GM12878 (cell line): ENCODE data around the gene TPBGL.

Experiments
- CEBPB ChIP-seq, 2 experiments: fragments of 150-350 bp in 1 of 2; IDR thresholded peaks; 2 replicates each; pipeline ENCODE4 v1.6.1; 2012 to 2014; ENCODE audit warnings: low read depth in 2 of 2, low read length in 2 of 2, borderline replicate concordance in 1 of 2, inconsistent platforms in 1 of 2
- CTCF ChIP-seq, 3 experiments: IDR thresholded peaks in 2 of 3; conservative IDR thresholded peaks in 1 of 3; 2 replicates each; pipeline ENCODE4 v1.5.1; 2011; ENCODE audit warnings: low read depth in 3 of 3, low read length in 3 of 3, mild to moderate bottlenecking in 3 of 3, control low read depth in 2 of 3, moderate library complexity in 2 of 3, inconsistent platforms in 1 of 3, mixed read lengths in 1 of 3; ENCODE audit not compliant: control insufficient read depth in 2 of 3, insufficient read depth in 1 of 3; ENCODE audit errors: extremely low read depth in 1 of 3
- EZH2 ChIP-seq: IDR thresholded peaks from 2 replicates; pipeline ENCODE4 v1.6.1; 2012; ENCODE audit warnings: low read depth, mild to moderate bottlenecking, control low read depth, inconsistent platforms, low read length, borderline replicate concordance; ENCODE audit not compliant: control insufficient read depth
- IKZF1 ChIP-seq: fragments of 450-650 bp; conservative IDR thresholded peaks from 2 replicates; pipeline ENCODE4 v1.6.1; 2017; ENCODE audit warnings: antibody characterized with exemption, mild to moderate bottlenecking
- NFYA ChIP-seq: IDR thresholded peaks from 2 replicates; pipeline ENCODE4 v1.6.1; 2011; ENCODE audit warnings: low read depth, mild to moderate bottlenecking, low read length, improper control_type of control experiment, borderline replicate concordance
- POLR2A ChIP-seq: IDR thresholded peaks from 2 replicates; pipeline ENCODE4 v1.6.1; 2011; ENCODE audit warnings: low read depth, mild to moderate bottlenecking, low read length
- RAD21 ChIP-seq: IDR thresholded peaks from 2 replicates; pipeline ENCODE4 v1.6.1; 2011; ENCODE audit warnings: mild to moderate bottlenecking, low read depth, low read length, moderate library complexity; ENCODE audit not compliant: insufficient read depth
- RFX5 ChIP-seq: IDR thresholded peaks from 2 replicates; pipeline ENCODE4 v1.6.1; 2011; ENCODE audit warnings: low read depth, low read length, improper control_type of control experiment
- TCF12 ChIP-seq: IDR thresholded peaks from 2 replicates; pipeline ENCODE4 v1.6.1; 2011; ENCODE audit warnings: low read depth, mild to moderate bottlenecking, low read length
- ZNF384 ChIP-seq: IDR thresholded peaks from 2 replicates; pipeline ENCODE4 v1.6.1; 2012; ENCODE audit warnings: low read depth, mild to moderate bottlenecking, low read length, improper control_type of control experiment, borderline replicate concordance

GRCh38 chr11:75277991-75278790, 37.6 kb downstream of the TPBGL start:
- no peak for TF ChIP-seq CEBPB (IDR thresholded peaks at IDR 0.05; ENCODE audit: borderline replicate concordance in 1 of 2, low read depth in 2 of 2, low read length in 2 of 2)
- TF ChIP-seq POLR2A = no peak
- no peak for TF ChIP-seq RFX5
- TF ChIP-seq TCF12 = no peak
- TF ChIP-seq NFYA = no peak
- no peak for TF ChIP-seq EZH2
- TF ChIP-seq CTCF (IDR thresholded peaks at IDR 0.05 in 2 of 3, conservative IDR thresholded peaks at IDR 0.05 in 1 of 3; ENCODE audit: control insufficient read depth in 2 of 3, extremely low read depth in 1 of 3, insufficient read depth in 1 of 3, low read depth in 3 of 3, low read length in 3 of 3) = no peak
- TF ChIP-seq ZNF384 = no peak
- no peak for TF ChIP-seq RAD21
- no peak for TF ChIP-seq IKZF1
